ENCODE measurements around the gene OR10T2. TPM values are rescaled to one million over a fixed set of nuclear protein-coding genes. Genes with fewer than 3 reads are reported as not detected.
"Not testable (repeated sequence)": the region's sequence is repeated elsewhere in the genome, so short reads cannot be mapped to it uniquely, and the experiment has no call there.

The OR10T2 gene
- not detected in 2 replicates for total RNA-seq
- long read RNA-seq, result 0 reads

GRCh38 chr1:158398818-158399514 is at the start of gene OR10T2:
OR10T2 (minus strand) TSS chr1:158399466; CDS start chr1:158399466, 0 bp downstream.
- TF ChIP-seq CTCF (conservative IDR thresholded peaks at IDR 0.05), result no peak
- DNase-seq (ENCODE audit: low read depth, low spot score), result no peak
- Mint-ChIP-seq H3K27me3 (ENCODE audit: low read depth) (peaks cover 20% of the 10 kb centered on the region), H3K4me3 (no peak within 1 kb of the TSS), H3K9me3 (no peaks in the 10 kb centered on the region), H3K36me3 (ENCODE audit: low read depth) (no peaks in the 10 kb centered on the region), H3K27ac (ENCODE audit: unreplicated experiment) (no peak within 1 kb of the TSS), H3K4me1 (no peaks in the 10 kb centered on the region)

- Mint-ChIP-seq H3K27ac (ENCODE audit: unreplicated experiment) (no peak overlapping the region), H3K27me3 (ENCODE audit: low read depth) (peaks cover 13% of the 10 kb centered on the region), H3K4me3 (no peak overlapping the region), H3K4me1 (no peaks in the 10 kb centered on the region), H3K9me3 (no peaks in the 10 kb centered on the region), H3K36me3 (ENCODE audit: low read depth) (no peaks in the 10 kb centered on the region)
- TF ChIP-seq CTCF (conservative IDR thresholded peaks at IDR 0.05), result no peak
- no peak for DNase-seq (ENCODE audit: low read depth, low spot score)
These were observed 46.1 kb upstream of the OR10T2 start for GRCh38 chr1:158445376-158445775.

GRCh38 chr1:158434741-158435140 is 35.5 kb upstream of the OR10T2 start:
- Mint-ChIP-seq H3K27ac (ENCODE audit: unreplicated experiment) (no peak overlapping the region), H3K9me3 (peaks cover 3% of the 10 kb centered on the region), H3K4me1 (no peaks in the 10 kb centered on the region), H3K4me3 (no peak overlapping the region), H3K36me3 (ENCODE audit: low read depth) (no peaks in the 10 kb centered on the region), H3K27me3 (ENCODE audit: low read depth) (peaks cover 15% of the 10 kb centered on the region)
- TF ChIP-seq CTCF (conservative IDR thresholded peaks at IDR 0.05), result no peak
- no peak for DNase-seq (ENCODE audit: low read depth, low spot score)

- H3K4me3 Mint-ChIP-seq; DNase-seq (ENCODE audit: low read depth, low spot score); H3K27ac Mint-ChIP-seq (ENCODE audit: unreplicated experiment); H3K4me1 Mint-ChIP-seq; H3K9me3 Mint-ChIP-seq; H3K27me3 Mint-ChIP-seq (ENCODE audit: low read depth); H3K36me3 Mint-ChIP-seq (ENCODE audit: low read depth): not testable (repeated sequence)
These were observed 30.9 kb upstream of the OR10T2 start for GRCh38 chr1:158430163-158430562.

GRCh38 chr1:158426137-158426536 is 26.9 kb upstream of the OR10T2 start, which contains the start of gene OR10K2:
OR10K2 (minus strand) TSS chr1:158426237; CDS start chr1:158420866, 5,371 bp downstream.
- no peak for TF ChIP-seq CTCF (conservative IDR thresholded peaks at IDR 0.05)
- Mint-ChIP-seq H3K4me3 (no peak within 1 kb of the TSS), H3K27ac (ENCODE audit: unreplicated experiment) (no peak within 1 kb of the TSS), H3K9me3 (peaks cover 6% of the 10 kb centered on the region), H3K27me3 (ENCODE audit: low read depth) (peaks cover 3% of the 10 kb centered on the region), H3K36me3 (ENCODE audit: low read depth) (no peaks in the 10 kb centered on the region), H3K4me1 (no peaks in the 10 kb centered on the region)
- DNase-seq (ENCODE audit: low read depth, low spot score), result no peak

GRCh38 chr1:158425027-158425426 is 25.8 kb upstream of the OR10T2 start:
- H3K9me3 Mint-ChIP-seq, result peaks cover 9% of the 10 kb centered on the region
- peaks cover 3% of the 10 kb centered on the region for H3K27me3 Mint-ChIP-seq (ENCODE audit: low read depth)
- TF ChIP-seq CTCF (conservative IDR thresholded peaks at IDR 0.05), result no peak
- no peak overlapping the region for H3K4me3 Mint-ChIP-seq
- H3K36me3 Mint-ChIP-seq (ENCODE audit: low read depth), result no peaks in the 10 kb centered on the region
- DNase-seq (ENCODE audit: low read depth, low spot score), result no peak
- H3K27ac Mint-ChIP-seq (ENCODE audit: unreplicated experiment), result no peak overlapping the region
- H3K4me1 Mint-ChIP-seq, result no peaks in the 10 kb centered on the region
